Endothelial cell of umbilical vein (primary cell): ENCODE results near the gene CACNA1C. TPM values are rescaled to one million over a fixed set of nuclear protein-coding genes. Genes with fewer than 3 reads are reported as not detected.

Experiments used
- BruUV-seq: library from RNA; stranded (reverse); fragments of 400-500 nt; replicated peaks from 2 replicates; lab custom pipeline; 2021; lab: Mats Ljungman, UMichigan
- CTCF ChIA-PET: fragments of 300-600, 350-600 bp; sonication (Branson Sonifier 250); formaldehyde crosslinking; loops from one replicate; lab custom pipeline; 2021; ENCODE audit warnings: antibody characterized with exemption, inconsistent platforms; lab: Charles Lee
- POLR2A ChIA-PET: fragments of 300-600, 350-600 bp; sonication (Branson Sonifier 250); formaldehyde crosslinking; loops from one replicate; lab custom pipeline; 2021; ENCODE audit warnings: antibody characterized with exemption, inconsistent platforms; lab: Charles Lee
- DNase-seq: peaks from one replicate; pipeline ENCODE4 v3.0.0-alpha.2; 2011; ENCODE audit warnings: low read depth, low spot score
- FAIRE-seq: peaks from 2 replicates; lab custom pipeline; 2011; peaks lifted over from hg19 to GRCh38; lab: Jason Lieb, UNC
- H2AFZ ChIP-seq: 2 replicates; pipeline ENCODE4 v1.6.0; 2012; ENCODE audit warnings: low read depth, low read length, control low read depth, inconsistent platforms
- H3K27ac ChIP-seq: 2 replicates; pipeline ENCODE4 v1.5.1; 2011; ENCODE audit warnings: low read depth, mild to moderate bottlenecking, control low read depth, low read length, moderate library complexity; ENCODE audit not compliant: insufficient read depth
- H3K27me3 ChIP-seq, 2 experiments: 2 replicates each; pipeline versions ENCODE4 v1.6.0 to v1.6.1; 2011; ENCODE audit warnings: low read length in 2 of 2, mixed read lengths in 1 of 2; ENCODE audit not compliant: control insufficient read depth in 2 of 2, insufficient read depth in 2 of 2
- H3K36me3 ChIP-seq, 2 experiments: 2 replicates in 1 of 2; 3 replicates in 1 of 2; pipeline ENCODE4 v1.5.1; 2011; ENCODE audit warnings: low read length in 2 of 2, mild to moderate bottlenecking in 1 of 2, moderate library complexity in 1 of 2; ENCODE audit not compliant: control insufficient read depth in 2 of 2, insufficient read depth in 2 of 2; ENCODE audit errors: extremely low read depth in 1 of 2
- H3K4me1 ChIP-seq: 3 replicates; pipeline ENCODE4 v1.5.1; 2011; ENCODE audit warnings: mild to moderate bottlenecking, low read length; ENCODE audit not compliant: control insufficient read depth, insufficient read depth; ENCODE audit errors: extremely low read depth
- H3K4me2 ChIP-seq: 2 replicates; pipeline ENCODE4 v1.6.1; 2011; ENCODE audit warnings: low read length, control low read depth, mixed read lengths; ENCODE audit not compliant: insufficient read depth
- H3K4me3 ChIP-seq, 3 experiments: fragments of 200-600 bp in 1 of 3; sonication (generic), shearing (Covaris generic) in 1 of 3; replicated peaks in 1 of 3; 2 replicates each; pipeline ENCODE4 v1.5.1; 2011 to 2016; ENCODE audit warnings: control low read depth in 3 of 3, low read length in 3 of 3, mild to moderate bottlenecking in 2 of 3, inconsistent platforms in 1 of 3, low read depth in 1 of 3, moderate library complexity in 1 of 3; ENCODE audit not compliant: insufficient read depth in 1 of 3
- H3K79me2 ChIP-seq: 2 replicates; pipeline ENCODE4 v1.6.0; 2012; ENCODE audit warnings: low read length, inconsistent platforms; ENCODE audit not compliant: control insufficient read depth, insufficient read depth
- H3K9ac ChIP-seq: replicated peaks from 2 replicates; pipeline ENCODE3; 2011; ENCODE audit warnings: low read length, control low read depth; ENCODE audit not compliant: insufficient read depth; ENCODE audit errors: extremely low read depth
- H3K9me1 ChIP-seq: replicated peaks from 3 replicates; pipeline ENCODE4 v1.6.0; 2011; ENCODE audit warnings: mild to moderate bottlenecking, low read length; ENCODE audit not compliant: control insufficient read depth, insufficient read depth; ENCODE audit errors: extremely low read depth
- H3K9me3 ChIP-seq: replicated peaks from 2 replicates; pipeline ENCODE4 v1.5.1; 2012; ENCODE audit warnings: low read length, inconsistent platforms; ENCODE audit not compliant: control insufficient read depth, insufficient read depth
- H4K20me1 ChIP-seq: replicated peaks from 2 replicates; pipeline ENCODE3; 2011; ENCODE audit warnings: mild to moderate bottlenecking, low read length; ENCODE audit not compliant: control insufficient read depth, insufficient read depth; ENCODE audit errors: extremely low read depth
- CTCF ChIP-seq, 2 donors: IDR thresholded peaks; 1 replicate in 1 of 2; 2 replicates in 1 of 2; pipeline ENCODE4 v1.5.1; 2011; ENCODE audit warnings: low read length in 2 of 2, mild to moderate bottlenecking in 2 of 2, moderate library complexity in 2 of 2, control low read depth in 1 of 2, inconsistent platforms in 1 of 2, low read depth in 1 of 2; ENCODE audit not compliant: insufficient read depth in 1 of 2; ENCODE audit errors: extremely low read depth in 1 of 2
- EZH2 ChIP-seq: IDR thresholded peaks from 2 replicates; pipeline ENCODE4 v1.6.1; 2012; ENCODE audit warnings: borderline replicate concordance, low read depth, mild to moderate bottlenecking, moderate library complexity, low read length, inconsistent platforms; ENCODE audit not compliant: severe bottlenecking
- FOS ChIP-seq: IDR thresholded peaks from 2 replicates; pipeline ENCODE4 v1.6.1; 2011; ENCODE audit warnings: mild to moderate bottlenecking, low read length, moderate library complexity, borderline replicate concordance; ENCODE audit not compliant: insufficient read depth
- GATA2 ChIP-seq: IDR thresholded peaks from 2 replicates; pipeline ENCODE4 v1.7.0; 2011; ENCODE audit warnings: low read depth, mild to moderate bottlenecking, moderate library complexity, mixed read lengths, low read length; ENCODE audit not compliant: insufficient read length, insufficient read depth
- JUN ChIP-seq: IDR thresholded peaks from 2 replicates; pipeline ENCODE4 v1.6.1; 2011; ENCODE audit warnings: borderline replicate concordance, low read depth; ENCODE audit not compliant: insufficient read length, insufficient read depth
- MAX ChIP-seq: IDR thresholded peaks from 2 replicates; pipeline ENCODE4 v1.6.1; 2011; ENCODE audit not compliant: insufficient read depth, insufficient read length
- MYC ChIP-seq: IDR thresholded peaks from one replicate; pipeline ENCODE4 v1.6.1; 2011; ENCODE audit warnings: mild to moderate bottlenecking, low read depth, low read length
- POLR2A ChIP-seq: IDR thresholded peaks from 2 replicates; pipeline ENCODE4 v1.6.1; 2012; ENCODE audit warnings: low read depth, mild to moderate bottlenecking, control low read depth, low read length
- POLR2AphosphoS5 ChIP-seq: IDR thresholded peaks from 2 replicates; pipeline ENCODE4 v1.6.1; 2012; ENCODE audit warnings: low read depth, mild to moderate bottlenecking, control low read depth, low read length, moderate library complexity; ENCODE audit not compliant: insufficient read depth
- dilution Hi-C: fragments of 300-500 bp; cut with MboI; formaldehyde crosslinking; loops from one replicate; pipeline ENCODE4 v1.15.0; 2019; ENCODE audit warnings: low sequenced_read_pairs; ENCODE audit not compliant: extremely low pct_ligation_motif_present
- intact Hi-C: fragments of 100-400 bp; cut with micrococcal nuclease; formaldehyde crosslinking; loops from one replicate; pipeline ENCODE4 v1.10.0; 2022
- polyA plus RNA-seq, 4 experiments: library from polyadenylated mRNA; depleted of rRNA in 3 of 4; stranded (reverse) in 3 of 4; unstranded in 1 of 4; fragments of >200 nt; gene quantifications; 2 replicates each; pipeline versions ENCODE4 v1.2.1 to v1.2.3, GENCODE V29; 2011 to 2012; ENCODE audit warnings: missing spikeins in 1 of 4
- total RNA-seq: library from RNA; stranded (reverse); gene quantifications from 2 replicates; pipeline ENCODE4 v1.2.3, GENCODE V29; 2021

Gene CACNA1C
- total and polyA plus RNA-seq, 2 donors (not counting 3 experiments of a cell fraction or from before 2014, with no cell fraction given), result not detected

- intact Hi-C loops, result no loop called here
- TF ChIP-seq POLR2AphosphoS5 (no peak), FOS (no peak), JUN (no peak), MAX (no peak), POLR2A (no peak), CTCF (IDR thresholded peaks at IDR 0.05; ENCODE audit: extremely low read depth in 1 of 2, insufficient read depth in 1 of 2, low read depth in 1 of 2, low read length in 2 of 2) (no peak), EZH2 (no peak), GATA2 (no peak), MYC (no peak)
- ChIA-PET CTCF (no interaction called here), POLR2A (no interaction called here)
- H3K9me3 ChIP-seq, result no peaks in the 10 kb centered on the region
- no peaks in the 10 kb centered on the region for H3K27me3 ChIP-seq
- no peak overlapping the region for H2AFZ ChIP-seq
- no peak overlapping the region for H3K4me2 ChIP-seq
- H3K4me3 ChIP-seq, result no peak overlapping the region
- H4K20me1 ChIP-seq, result no peaks in the 10 kb centered on the region
- H3K9me1 ChIP-seq, result no peaks in the 10 kb centered on the region
- DNase-seq (no peak), FAIRE-seq (no peak)
- H3K27ac ChIP-seq, result no peak overlapping the region
- no peaks in the 10 kb centered on the region for H3K36me3 ChIP-seq
- no peaks in the 10 kb centered on the region for H3K79me2 ChIP-seq
- no peak overlapping the region for H3K9ac ChIP-seq
- no peaks in the 10 kb centered on the region for H3K4me1 ChIP-seq
- no TSS peak for BruUV-seq
- dilution Hi-C loops, result no loop called here
Measured at GRCh38 chr12:2212971-2213869, 160.4 kb downstream of the CACNA1C start.
